Breast epithelium (tissue), 4 donors: ENCODE measurements around the gene SBK2. TPM values are rescaled to one million over a fixed set of nuclear protein-coding genes. Genes with fewer than 3 reads are reported as not detected.

Source experiments
- DNase-seq, 2 donors: peaks; one replicate each; pipeline ENCODE4 v3.0.0-alpha.2; 2019; ENCODE audit warnings: low spot score in 2 of 2
- H3K27ac ChIP-seq, 2 donors: fragments of 200-600 bp; sonication (generic) in 1 of 2; one replicate each; pipeline ENCODE4 v1.5.1; 2016 to 2019; ENCODE audit warnings: mild to moderate bottlenecking in 1 of 2
- H3K27me3 ChIP-seq, 2 donors: fragments of 200-600 bp; sonication (generic) in 1 of 2; one replicate each; pipeline versions ENCODE4 v1.5.1 to v1.6.0; 2017 to 2019; ENCODE audit warnings: control low read depth in 1 of 2, mild to moderate bottlenecking in 1 of 2
- H3K36me3 ChIP-seq: fragments of 200-600 bp; one replicate; pipeline ENCODE4 v1.5.1; 2019
- H3K4me1 ChIP-seq, 2 donors: fragments of 200-600 bp; sonication (generic); one replicate each; pipeline ENCODE4 v1.5.1; 2016 to 2019; ENCODE audit warnings: control low read depth in 1 of 2
- H3K4me3 ChIP-seq, 3 donors: fragments of 200-600 bp; sonication (generic); 1 replicate in 2 of 3; 2 replicates in 1 of 3; pipeline ENCODE4 v1.5.1; 2016 to 2019; ENCODE audit warnings: mild to moderate bottlenecking in 3 of 3, moderate library complexity in 2 of 3
- H3K9me3 ChIP-seq, 2 donors: fragments of 200-600 bp; sonication (generic) in 1 of 2; one replicate each; pipeline ENCODE4 v1.5.1; 2016 to 2019; ENCODE audit warnings: control low read depth in 1 of 2
- CTCF ChIP-seq, 3 donors: fragments of 450-650 bp; IDR thresholded peaks; one replicate each; pipeline ENCODE4 v1.5.1; 2016 to 2017; ENCODE audit warnings: antibody characterized with exemption in 3 of 3, mild to moderate bottlenecking in 3 of 3, moderate library complexity in 3 of 3
- POLR2A ChIP-seq: fragments of 450-650 bp; IDR thresholded peaks from one replicate; pipeline ENCODE4 v1.6.1; 2016; ENCODE audit warnings: antibody characterized with exemption, mild to moderate bottlenecking, moderate library complexity
- POLR2AphosphoS5 ChIP-seq, 3 donors: sonication (generic); formaldehyde crosslinking; IDR thresholded peaks; one replicate each; pipeline ENCODE4 v1.6.1; 2017; ENCODE audit warnings: antibody characterized with exemption in 3 of 3
- intact Hi-C: fragments of 100-400 bp; cut with DNase I; formaldehyde crosslinking; loops from one replicate; pipeline ENCODE4 v1.15.1; 2023; ENCODE audit warnings: low total_unique reads
- total RNA-seq, 3 donors: library from RNA; depleted of rRNA; stranded (reverse); fragments of >200 nt; gene quantifications; one replicate each; pipeline ENCODE4 v1.1.0, GENCODE V29; 2016

SBK2 gene
- total RNA-seq, 3 donors from 2014 or later: not detected

GRCh38 chr19:55482156-55482961 lies 54.6 kb downstream of the SBK2 start:
- Histone ChIP-seq H3K4me1 (peaks cover 25 to 28% of the 10 kb centered on the region in 2 donors), H3K9me3 (no peaks in the 10 kb centered on the region), H3K36me3 (no peaks in the 10 kb centered on the region), H3K27me3 (no peaks in the 10 kb centered on the region), H3K27ac (no peak overlapping the region), H3K4me3 (no peak overlapping the region)
- TF ChIP-seq POLR2AphosphoS5 (IDR thresholded peaks at IDR 0.05) (no peak), POLR2A (no peak), CTCF (IDR thresholded peaks at IDR 0.05) (no peak)
- DNase-seq: no peak
- intact Hi-C loops: no loop called here

GRCh38 chr19:55481794-55482155 lies 55.2 kb downstream of the SBK2 start:
- intact Hi-C loops: no loop called here
- DNase-seq: no peak
- no peaks in the 10 kb centered on the region for H3K9me3 ChIP-seq
- peaks cover 19 to 26% of the 10 kb centered on the region in 2 donors for H3K4me1 ChIP-seq
- no peak overlapping the region for H3K27ac ChIP-seq
- no peaks in the 10 kb centered on the region for H3K36me3 ChIP-seq
- TF ChIP-seq CTCF (IDR thresholded peaks at IDR 0.05) (no peak), POLR2A (no peak), POLR2AphosphoS5 (IDR thresholded peaks at IDR 0.05) (no peak)
- H3K4me3 ChIP-seq: no peak overlapping the region
- H3K27me3 ChIP-seq: no peaks in the 10 kb centered on the region

- TF ChIP-seq POLR2AphosphoS5 (IDR thresholded peaks at IDR 0.05): no peak
- TF ChIP-seq POLR2A: no peak
- no peak for TF ChIP-seq CTCF (IDR thresholded peaks at IDR 0.05)
- Histone ChIP-seq H3K27ac (no peak overlapping the region), H3K4me1 (peaks cover 14 to 21% of the 10 kb centered on the region in 2 donors), H3K9me3 (no peaks in the 10 kb centered on the region), H3K27me3 (no peaks in the 10 kb centered on the region), H3K36me3 (no peaks in the 10 kb centered on the region), H3K4me3 (no peak overlapping the region)
- DNase-seq: no peak
- intact Hi-C loops: no loop called here
Observed at GRCh38 chr19:55481148-55481793, 55.7 kb downstream of the SBK2 start.

- no peaks in the 10 kb centered on the region for H3K9me3 ChIP-seq
- no peak overlapping the region for H3K4me3 ChIP-seq
- no peak for DNase-seq
- no peak overlapping the region for H3K27ac ChIP-seq
- intact Hi-C loops: loop anchor here (10.0 kb wide), 1 partner anchor 1495 kb away; no protein-coding TSS in a partner anchor
- TF ChIP-seq POLR2A: no peak
- TF ChIP-seq POLR2AphosphoS5 (IDR thresholded peaks at IDR 0.05): no peak
- no peak for TF ChIP-seq CTCF (IDR thresholded peaks at IDR 0.05)
- peaks cover 10 to 12% of the 10 kb centered on the region in 2 donors for H3K4me1 ChIP-seq
- H3K36me3 ChIP-seq: no peaks in the 10 kb centered on the region
- no peaks in the 10 kb centered on the region for H3K27me3 ChIP-seq
Observed at GRCh38 chr19:55479451-55480230, 57.3 kb downstream of the SBK2 start.
